Measurements from ENCODE around the gene BRD4. TPM values are rescaled to one million over a fixed set of nuclear protein-coding genes. Genes with fewer than 3 reads are reported as not detected.

Gene BRD4
- total RNA-seq, 2 experiments from 2014 or later: 33.6 to 143 TPM

Small RNA genes within 50 kb of the gene (small RNA-seq; reads per million reads assigned to genes)
- not detected for gene AC005776.1

Other genes with a start within 250 kb of the BRD4 start
- gene SYDE1, start 225.1 kb downstream of the BRD4 start, total RNA-seq (2014; rRNA removed; shearing (Covaris generic)): not detected in 2 replicates
- gene SYDE1, start 225.1 kb downstream of the BRD4 start, total RNA-seq (2022): not detected in 2 replicates
- not detected in 2 replicates for gene NOTCH3, start 131.5 kb downstream of the BRD4 start, total RNA-seq (2014; rRNA removed; shearing (Covaris generic))
- 0.25 and 0.28 TPM in 2 replicates for gene NOTCH3, start 131.5 kb downstream of the BRD4 start, total RNA-seq (2022)
- gene EPHX3, start 100.1 kb downstream of the BRD4 start, total RNA-seq (2014; rRNA removed; shearing (Covaris generic)): 0.08 and 0.25 TPM in 2 replicates
- 0.67 and 0.74 TPM in 2 replicates for gene EPHX3, start 100.1 kb downstream of the BRD4 start, total RNA-seq (2022)
- 22.2 and 26.4 TPM in 2 replicates for gene AKAP8, start 47.2 kb upstream of the BRD4 start, total RNA-seq (2014; rRNA removed; shearing (Covaris generic))
- gene AKAP8, start 47.2 kb upstream of the BRD4 start, total RNA-seq (2022): 51.3 and 52.3 TPM in 2 replicates
- 119 and 122 TPM in 2 replicates for gene AKAP8L, start 86.4 kb upstream of the BRD4 start, total RNA-seq (2014; rRNA removed; shearing (Covaris generic))
- gene AKAP8L, start 86.4 kb upstream of the BRD4 start, total RNA-seq (2022): 124 and 143 TPM in 2 replicates
- 13.5 and 16.4 TPM in 2 replicates for gene WIZ, start 117.4 kb upstream of the BRD4 start, total RNA-seq (2014; rRNA removed; shearing (Covaris generic))
- 35.9 and 38.3 TPM in 2 replicates for gene WIZ, start 117.4 kb upstream of the BRD4 start, total RNA-seq (2022)
- gene RASAL3, start 132.0 kb upstream of the BRD4 start, total RNA-seq (2014; rRNA removed; shearing (Covaris generic)): 28.3 and 29.3 TPM in 2 replicates
- 52.0 and 53.3 TPM in 2 replicates for gene RASAL3, start 132.0 kb upstream of the BRD4 start, total RNA-seq (2022)
- gene PGLYRP2, start 147.0 kb upstream of the BRD4 start, total RNA-seq (2014; rRNA removed; shearing (Covaris generic)): not detected in 2 replicates
- gene PGLYRP2, start 147.0 kb upstream of the BRD4 start, total RNA-seq (2022): not detected in 2 replicates
- gene CYP4F22, start 176.0 kb upstream of the BRD4 start, total RNA-seq (2014; rRNA removed; shearing (Covaris generic)): not detected in 2 replicates
- not detected in 2 replicates for gene CYP4F22, start 176.0 kb upstream of the BRD4 start, total RNA-seq (2022)

Data from OCI-LY7 (cell line).